ENCODE measurements around the gene PTH1R.
A peak's percentile ranks its signal among the peaks of the same experiment; 100 is the strongest.

PTH1R gene

DNA sequence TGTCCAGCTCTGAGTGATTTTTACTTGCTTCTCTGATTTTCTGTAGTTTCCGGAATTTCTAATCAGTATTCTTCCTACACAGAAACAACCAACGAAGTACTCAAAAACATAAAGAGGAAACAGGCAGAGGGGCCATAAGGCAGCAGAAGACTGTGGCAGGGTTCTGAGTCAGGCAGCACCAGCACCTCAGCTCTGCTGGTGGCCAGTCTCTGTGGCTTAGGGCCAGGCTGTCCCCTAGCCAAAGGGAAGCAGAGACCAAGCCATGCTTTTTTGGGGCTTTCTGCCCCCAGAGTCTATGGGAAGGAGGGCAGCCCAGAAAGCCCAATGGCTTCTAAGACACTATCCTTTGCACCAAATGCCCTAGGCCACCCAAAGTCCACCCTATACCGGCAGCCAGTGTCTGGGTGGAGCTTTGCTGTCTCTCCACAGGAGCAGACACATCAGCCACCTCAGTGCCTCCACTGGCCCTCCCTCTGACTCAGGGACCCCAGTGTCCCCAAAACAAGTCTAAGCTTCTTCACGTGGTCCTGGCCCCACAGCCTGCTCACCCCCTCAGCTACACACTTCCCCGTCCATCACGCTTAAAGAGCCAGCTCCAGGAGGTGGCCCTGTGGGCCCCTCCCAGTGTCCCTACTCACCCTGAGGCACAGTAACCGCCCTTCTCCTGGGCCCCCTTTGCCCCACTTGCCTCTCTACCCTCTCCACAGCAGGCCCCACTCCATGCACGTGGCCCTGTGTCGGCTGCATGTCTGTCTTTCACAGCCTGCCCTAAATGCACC lies 52.8 kb downstream of the PTH1R start:
- TF ChIP-seq CTCF (IDR thresholded peaks at IDR 0.05; ENCODE audit: low read length, missing control alignments), result no peak
- no peak overlapping the region for H3K4me3 ChIP-seq (replicated peaks; ENCODE audit: low read depth, low read length)
- DNase-seq (ENCODE audit: low read depth), result no peak

DNA sequence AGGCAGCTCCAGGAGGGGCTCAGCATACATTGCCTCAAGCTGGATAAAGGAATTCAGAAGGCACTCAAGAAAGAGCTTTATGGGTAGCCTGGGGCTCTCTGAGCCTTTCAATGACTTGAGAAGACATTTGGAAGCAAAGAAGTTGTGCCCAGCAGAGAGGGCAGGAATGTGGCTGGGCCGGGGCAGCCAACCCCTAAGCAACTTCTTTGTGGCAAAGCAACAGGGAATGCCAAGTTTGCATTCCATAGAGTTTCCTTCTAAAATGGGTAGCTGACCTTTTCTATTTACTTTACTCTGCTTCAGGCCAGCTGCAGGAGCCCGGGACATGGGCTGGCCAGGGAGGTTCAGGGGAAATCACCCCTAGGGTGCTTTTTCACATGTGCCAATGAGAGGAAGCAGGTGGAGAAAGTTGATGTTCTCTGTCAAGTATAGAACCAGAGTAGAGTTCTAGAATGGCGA lies 53.5 kb downstream of the PTH1R start:
- no peak for TF ChIP-seq CTCF (IDR thresholded peaks at IDR 0.05; ENCODE audit: low read length, missing control alignments)
- no peak for DNase-seq (ENCODE audit: low read depth)
- H3K4me3 ChIP-seq (replicated peaks; ENCODE audit: low read depth, low read length), result no peak overlapping the region

DNA sequence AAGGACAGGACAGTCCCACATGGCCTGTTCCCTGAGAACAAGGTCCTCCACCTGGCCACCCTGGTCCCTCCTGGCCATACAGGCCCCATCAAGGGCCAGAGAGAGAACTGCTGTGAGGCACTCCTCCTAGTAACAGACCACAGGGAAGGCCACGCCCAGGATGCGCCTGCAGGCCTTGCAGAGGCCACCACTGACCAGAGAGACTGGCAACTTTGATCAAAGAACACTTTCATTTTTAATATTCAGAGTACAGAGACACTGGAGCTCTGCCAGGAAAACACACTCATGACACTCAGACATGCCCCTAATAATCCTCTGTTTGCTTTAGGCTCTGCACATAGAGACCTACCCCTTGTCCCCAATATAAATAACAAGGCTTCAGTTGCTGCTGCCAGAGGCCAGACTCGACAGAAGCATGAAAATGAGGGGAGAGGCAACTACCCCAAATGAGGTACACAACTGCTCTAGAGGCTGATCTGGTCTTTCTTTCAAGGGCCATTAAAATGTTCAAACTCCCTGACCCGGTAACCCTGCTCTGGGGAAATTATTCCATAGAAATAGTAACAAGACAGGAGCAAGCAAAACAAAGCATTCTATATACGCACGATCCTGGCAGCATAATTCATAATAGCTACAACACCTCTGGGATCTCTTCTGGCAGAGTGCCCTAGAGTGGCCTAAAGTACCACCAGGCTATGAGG lies 54.3 kb downstream of the PTH1R start:
- no peak overlapping the region for H3K4me3 ChIP-seq (replicated peaks; ENCODE audit: low read depth, low read length)
- no peak for TF ChIP-seq CTCF (IDR thresholded peaks at IDR 0.05; ENCODE audit: low read length, missing control alignments)
- peak; percentile 38 for DNase-seq (ENCODE audit: low read depth)

DNA sequence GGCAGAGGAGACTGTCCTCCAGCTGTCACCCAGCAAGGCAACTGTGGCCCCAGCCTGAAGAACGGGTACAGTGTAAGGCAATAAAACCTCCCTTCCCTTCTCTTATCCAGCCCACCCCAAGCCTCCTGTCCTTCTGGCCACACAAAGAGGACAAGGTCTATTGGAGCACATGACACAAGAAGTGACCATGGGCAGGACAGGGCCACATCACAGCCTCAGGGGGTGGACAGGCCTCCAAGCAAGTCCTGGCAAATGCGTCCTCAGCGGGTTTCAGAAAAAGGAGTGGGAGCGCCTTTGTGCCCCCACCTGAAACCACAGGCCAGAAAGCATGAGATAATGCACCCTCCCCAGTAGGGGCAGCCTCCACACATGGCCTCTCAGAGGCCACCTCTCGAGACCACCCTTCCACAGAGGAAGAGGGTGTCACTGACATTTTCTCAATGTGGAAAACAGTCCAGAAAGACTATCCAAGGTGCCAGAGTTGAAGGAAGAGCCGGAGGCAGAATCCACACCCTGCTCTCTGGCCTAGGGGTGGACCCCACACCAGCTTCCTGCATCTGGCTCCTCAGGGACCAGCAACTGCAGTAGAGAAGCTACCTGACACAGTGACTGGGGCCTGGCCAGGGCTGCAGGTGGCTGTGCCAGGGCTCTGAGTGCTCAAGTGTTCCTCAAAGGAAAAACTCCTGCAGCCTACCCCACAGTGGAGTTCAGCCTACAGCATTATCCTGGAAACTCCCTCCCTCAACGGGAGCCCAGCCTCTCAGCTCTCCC lies 55.1 kb downstream of the PTH1R start:
- no peak for DNase-seq (ENCODE audit: low read depth)
- H3K4me3 ChIP-seq (replicated peaks; ENCODE audit: low read depth, low read length), result no peak overlapping the region
- TF ChIP-seq CTCF (IDR thresholded peaks at IDR 0.05; ENCODE audit: low read length, missing control alignments), result no peak

- TF ChIP-seq CTCF (IDR thresholded peaks at IDR 0.05; ENCODE audit: low read length, missing control alignments), result no peak
- DNase-seq (ENCODE audit: low read depth), result no peak
- no peak overlapping the region for H3K4me3 ChIP-seq (replicated peaks; ENCODE audit: low read depth, low read length)
Observed at GRCh38 chr3:46933261-46933660, 55.7 kb downstream of the PTH1R start.

DNA sequence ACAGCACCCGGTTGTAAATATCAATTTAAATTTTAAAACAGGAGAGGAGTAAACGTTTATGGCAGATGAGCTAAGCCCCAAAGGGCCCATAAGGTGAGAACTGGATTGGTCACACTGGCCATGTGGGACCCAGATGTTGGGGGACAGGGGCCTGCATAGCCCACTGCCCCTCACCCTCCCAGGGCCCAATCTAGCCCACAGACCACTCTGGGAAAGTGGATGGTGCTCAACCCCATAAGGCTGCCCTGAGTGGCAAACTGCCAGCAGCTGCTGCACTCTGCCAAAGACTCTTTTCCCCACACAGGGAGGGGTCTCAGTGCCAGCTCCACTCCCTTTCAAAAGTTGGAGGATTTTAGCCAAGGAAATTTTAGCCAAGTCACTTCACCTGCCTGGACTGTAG lies 56.6 kb downstream of the PTH1R start:
- DNase-seq (ENCODE audit: low read depth), result no peak
- H3K4me3 ChIP-seq (replicated peaks; ENCODE audit: low read depth, low read length), result no peak overlapping the region
- no peak for TF ChIP-seq CTCF (IDR thresholded peaks at IDR 0.05; ENCODE audit: low read length, missing control alignments)
